PC-3 (cell line): ENCODE measurements around the gene TNPO3. TPM values are rescaled to one million over a fixed set of nuclear protein-coding genes. Genes with fewer than 3 reads are reported as not detected.

Source experiments
- ATAC-seq: fragments of 200-7000 bp; cut with Tn5 transposase; 2 replicates; pipeline ENCODE4 v1.9.1; 2020; ENCODE audit warnings: mild to moderate bottlenecking, moderate library complexity
- BruUV-seq: library from RNA; stranded (reverse); fragments of 400-500 nt; replicated peaks from 2 replicates; lab custom pipeline; 2021; lab: Mats Ljungman, UMichigan
- CTCF ChIA-PET: fragments of 300-600 bp; sonication (Branson Sonifier 250); formaldehyde crosslinking; loops from one replicate; lab custom pipeline; 2022; ENCODE audit warnings: antibody characterized with exemption; lab: Charles Lee
- POLR2A ChIA-PET: fragments of 300-600 bp; sonication (Branson Sonifier 250); formaldehyde crosslinking; loops from one replicate; lab custom pipeline; 2022; ENCODE audit warnings: antibody characterized with exemption; ENCODE audit not compliant: unreplicated experiment; lab: Charles Lee
- DNase-seq: peaks from one replicate; pipeline ENCODE4 v3.0.0-alpha.2; 2015
- H2AFZ ChIP-seq: fragments of 300-600 bp; sonication (generic); 2 replicates; pipeline ENCODE4 v1.6.0; 2016; ENCODE audit warnings: antibody characterized with exemption, low read length
- H3F3A ChIP-seq: fragments of 300-600 bp; sonication (generic); one replicate; pipeline ENCODE4 v1.6.0; 2017; ENCODE audit warnings: antibody characterized with exemption, low read length, control low read depth, mild to moderate bottlenecking; ENCODE audit not compliant: unreplicated experiment
- H3K27ac ChIP-seq: fragments of 300-600 bp; sonication (generic); 2 replicates; pipeline ENCODE4 v1.5.1; 2016; ENCODE audit warnings: mild to moderate bottlenecking, low read length
- H3K27me3 ChIP-seq: fragments of 300-600 bp; sonication (generic); 2 replicates; pipeline ENCODE4 v1.6.1; 2016; ENCODE audit warnings: low read length, mixed read lengths
- H3K36me3 ChIP-seq: fragments of 300-600 bp; sonication (generic); 2 replicates; pipeline ENCODE4 v1.6.1; 2016; ENCODE audit warnings: low read depth, mixed run types, low read length, mixed read lengths
- H3K4me1 ChIP-seq: fragments of 300-600 bp; sonication (generic); 2 replicates; pipeline ENCODE4 v1.5.1; 2016; ENCODE audit warnings: low read length; ENCODE audit not compliant: insufficient read depth
- H3K4me2 ChIP-seq: fragments of 300-600 bp; sonication (generic); 2 replicates; pipeline ENCODE4 v1.6.0; 2016; ENCODE audit warnings: low read length
- H3K4me3 ChIP-seq: fragments of 300-600 bp; sonication (generic); 2 replicates; pipeline ENCODE4 v1.5.1; 2016; ENCODE audit warnings: mild to moderate bottlenecking, low read length, mixed read lengths
- H3K79me2 ChIP-seq: fragments of 300-600 bp; sonication (generic); 2 replicates; pipeline ENCODE4 v1.6.1; 2017; ENCODE audit warnings: low read length, mixed read lengths
- H3K9ac ChIP-seq: fragments of 300-600 bp; sonication (generic); 2 replicates; pipeline ENCODE4 v1.6.0; 2016; ENCODE audit warnings: mild to moderate bottlenecking, low read length
- H3K9me2 ChIP-seq: fragments of 300-600 bp; sonication (generic); replicated peaks from 2 replicates; pipeline ENCODE4 v1.6.1; 2016; ENCODE audit warnings: mixed run types, low read length, mixed read lengths
- H3K9me3 ChIP-seq: fragments of 300-600 bp; sonication (generic); 2 replicates; pipeline ENCODE4 v1.6.1; 2016; ENCODE audit warnings: low read length, mixed read lengths
- H4K20me1 ChIP-seq: fragments of 300-600 bp; sonication (generic); 2 replicates; pipeline ENCODE4 v1.6.1; 2016; ENCODE audit warnings: low read length, mixed read lengths
- EZH2 ChIP-seq: fragments of 300-600 bp; sonication (generic); IDR thresholded peaks from one replicate; pipeline ENCODE4 v1.6.1; 2017; ENCODE audit warnings: antibody characterized with exemption, mild to moderate bottlenecking, low read length; ENCODE audit not compliant: unreplicated experiment
- EZH2phosphoT487 ChIP-seq: fragments of 300-600 bp; sonication (generic); IDR thresholded peaks from 2 replicates; pipeline ENCODE4 v1.6.1; 2018; ENCODE audit warnings: mild to moderate bottlenecking, antibody characterized with exemption, low read length, borderline replicate concordance
- intact Hi-C: fragments of 100-400 bp; cut with micrococcal nuclease; formaldehyde crosslinking; loops from 2 replicates; pipeline ENCODE4 v1.9.0; 2023
- total RNA-seq: library from RNA; depleted of rRNA; stranded (reverse); fragments of >200 nt; gene quantifications from 2 replicates; pipeline ENCODE4 v1.2.3, GENCODE V29; 2014
- TF ChIP-seq, protein P1 (sequence below): fragments of 300-600 bp; sonication (generic); conservative IDR thresholded peaks from 2 replicates; pipeline ENCODE4 v1.5.1; 2017; ENCODE audit warnings: antibody characterized with exemption, low read depth, mild to moderate bottlenecking, low read length

Gene TNPO3
- total RNA-seq, 1 experiment from 2014 or later, result 55.9 TPM

DNA sequence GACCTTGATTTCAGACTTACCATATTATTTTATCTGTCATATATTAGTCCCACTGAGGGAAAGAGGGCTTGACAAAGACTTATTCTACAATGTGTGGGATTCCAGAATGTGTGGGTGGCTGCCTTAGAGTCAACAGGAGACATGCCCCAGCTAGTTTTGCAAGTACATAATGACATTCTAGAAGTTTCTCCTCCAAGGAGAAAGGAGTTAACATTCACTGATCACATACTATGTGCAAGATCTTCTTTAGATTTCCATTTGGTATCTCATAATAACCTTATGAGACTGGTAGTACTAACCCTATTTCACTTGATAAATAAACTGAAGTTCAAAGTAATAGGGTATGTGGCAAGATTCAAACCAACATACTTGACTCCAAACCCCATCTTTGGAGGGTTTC, 92.0 kb downstream of the TNPO3 start:
- Histone ChIP-seq H3K36me3 (peaks cover 41% of the 10 kb centered on the region), H3K4me2 (no peak overlapping the region), H3K27ac (no peak overlapping the region), H2AFZ (no peak overlapping the region), H3K9ac (no peak overlapping the region), H3K4me1 (peaks cover 9% of the 10 kb centered on the region), H3K27me3 (no peaks in the 10 kb centered on the region), H3K4me3 (no peak overlapping the region), H3K9me3 (no peaks in the 10 kb centered on the region), H3F3A (peaks cover 8% of the 10 kb centered on the region), H4K20me1 (no peaks in the 10 kb centered on the region; the same call in 1 of the 2 replicates), H3K9me2 (no peaks in the 10 kb centered on the region), H3K79me2 (no peaks in the 10 kb centered on the region)
- BruUV-seq, result no TSS peak
- ATAC-seq (no peak), DNase-seq (no peak)
- ChIA-PET POLR2A (interaction anchor here (0.7 kb wide), 1 partner anchor 19 kb away, joined by 3 read pairs; no protein-coding TSS in a partner anchor), CTCF (no interaction called here)
- intact Hi-C loops, result no loop called here
- TF ChIP-seq EZH2, result no peak

DNA sequence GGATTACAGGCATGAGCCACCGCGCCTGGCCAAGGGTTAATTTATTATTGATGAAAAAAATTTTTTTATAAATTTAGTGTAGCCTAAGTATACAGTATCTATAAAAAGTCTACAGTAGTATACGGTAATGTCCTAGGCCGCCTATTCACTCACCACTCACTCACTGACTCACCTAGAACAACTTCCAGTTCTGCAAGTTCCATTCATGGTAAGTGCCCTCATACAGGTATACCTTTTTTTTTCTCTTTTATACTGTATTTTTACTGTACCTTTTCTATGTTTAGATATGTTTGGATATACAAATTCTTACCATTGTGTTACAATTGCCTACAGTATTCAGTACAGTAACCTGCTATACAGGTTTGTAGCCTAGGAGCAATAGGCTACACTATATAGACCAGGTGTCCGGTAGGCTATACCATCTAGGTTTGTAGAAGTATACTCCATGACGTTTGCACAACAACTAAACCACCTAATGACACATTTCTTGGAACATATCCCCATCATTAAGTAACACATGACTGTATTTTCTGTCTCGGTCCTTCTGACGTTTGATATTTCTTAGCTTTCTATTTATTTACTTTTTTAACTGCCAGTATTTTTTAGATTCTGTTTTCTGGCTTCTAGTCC, 93.8 kb downstream of the TNPO3 start:
- ATAC-seq (peak; percentile 94), DNase-seq (peak; percentile 77)
- CTCF ChIA-PET, result no interaction called here
- Histone ChIP-seq H3K4me1 (peaks cover 9% of the 10 kb centered on the region), H4K20me1 (no peaks in the 10 kb centered on the region; the same call in 1 of the 2 replicates), H3K4me2 (0 out of 2 replicates have a peak overlapping the region, but pooled peaks have one; percentile 40), H3K9me3 (no peaks in the 10 kb centered on the region), H3K36me3 (peaks cover 41% of the 10 kb centered on the region), H3F3A (peaks cover 8% of the 10 kb centered on the region), H3K27me3 (no peaks in the 10 kb centered on the region), H3K27ac (peak overlapping the region; percentile 74), H3K4me3 (no peak overlapping the region), H2AFZ (no peak overlapping the region), H3K9me2 (no peaks in the 10 kb centered on the region), H3K9ac (no peak overlapping the region), H3K79me2 (no peaks in the 10 kb centered on the region)
- intact Hi-C loops, result no loop called here
- POLR2A ChIA-PET, result no interaction called here
- no TSS peak for BruUV-seq
- TF ChIP-seq EZH2 (no peak), EZH2phosphoT487 (no peak)
- TF ChIP-seq, protein P1, sequence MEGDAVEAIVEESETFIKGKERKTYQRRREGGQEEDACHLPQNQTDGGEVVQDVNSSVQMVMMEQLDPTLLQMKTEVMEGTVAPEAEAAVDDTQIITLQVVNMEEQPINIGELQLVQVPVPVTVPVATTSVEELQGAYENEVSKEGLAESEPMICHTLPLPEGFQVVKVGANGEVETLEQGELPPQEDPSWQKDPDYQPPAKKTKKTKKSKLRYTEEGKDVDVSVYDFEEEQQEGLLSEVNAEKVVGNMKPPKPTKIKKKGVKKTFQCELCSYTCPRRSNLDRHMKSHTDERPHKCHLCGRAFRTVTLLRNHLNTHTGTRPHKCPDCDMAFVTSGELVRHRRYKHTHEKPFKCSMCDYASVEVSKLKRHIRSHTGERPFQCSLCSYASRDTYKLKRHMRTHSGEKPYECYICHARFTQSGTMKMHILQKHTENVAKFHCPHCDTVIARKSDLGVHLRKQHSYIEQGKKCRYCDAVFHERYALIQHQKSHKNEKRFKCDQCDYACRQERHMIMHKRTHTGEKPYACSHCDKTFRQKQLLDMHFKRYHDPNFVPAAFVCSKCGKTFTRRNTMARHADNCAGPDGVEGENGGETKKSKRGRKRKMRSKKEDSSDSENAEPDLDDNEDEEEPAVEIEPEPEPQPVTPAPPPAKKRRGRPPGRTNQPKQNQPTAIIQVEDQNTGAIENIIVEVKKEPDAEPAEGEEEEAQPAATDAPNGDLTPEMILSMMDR, result no peak

DNA sequence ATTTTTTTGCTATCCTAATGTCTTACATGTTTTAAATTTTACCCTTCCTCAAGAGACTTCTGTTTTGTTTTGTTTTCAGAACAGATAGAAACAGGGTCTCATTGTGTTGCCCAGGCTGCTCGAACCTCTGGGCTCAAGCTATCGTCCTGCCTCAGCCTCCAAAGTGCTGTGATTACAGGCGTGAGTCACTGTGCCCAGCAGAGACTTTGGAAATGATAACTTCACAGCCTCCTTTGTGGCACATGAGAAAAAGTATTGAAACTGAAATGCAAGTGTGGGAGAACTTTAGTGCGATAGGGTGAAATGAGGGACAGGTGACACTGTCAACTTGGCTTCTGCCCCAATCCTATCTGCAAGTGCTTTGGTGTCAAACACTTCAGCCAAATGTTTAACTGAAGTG, 95.6 kb downstream of the TNPO3 start:
- H3K27ac ChIP-seq, result no peak overlapping the region
- H4K20me1 ChIP-seq, result no peaks in the 10 kb centered on the region; the same call in 1 of the 2 replicates
- TF ChIP-seq EZH2 (no peak), EZH2phosphoT487 (no peak)
- TF ChIP-seq, protein P1, result no peak
- peaks cover 9% of the 10 kb centered on the region for H3K4me1 ChIP-seq
- no TSS peak for BruUV-seq
- H3K79me2 ChIP-seq, result no peaks in the 10 kb centered on the region
- H3K27me3 ChIP-seq, result no peaks in the 10 kb centered on the region
- CTCF ChIA-PET, result no interaction called here
- H3K9me3 ChIP-seq, result no peaks in the 10 kb centered on the region
- H2AFZ ChIP-seq, result no peak overlapping the region
- POLR2A ChIA-PET, result no interaction called here
- no peak for DNase-seq
- H3K4me2 ChIP-seq, result no peak overlapping the region
- no peak overlapping the region for H3K4me3 ChIP-seq
- ATAC-seq, result no peak
- intact Hi-C loops, result no loop called here
- H3K36me3 ChIP-seq, result peaks cover 34% of the 10 kb centered on the region
- H3F3A ChIP-seq, result peaks cover 3% of the 10 kb centered on the region
- no peaks in the 10 kb centered on the region for H3K9me2 ChIP-seq
- H3K9ac ChIP-seq, result no peak overlapping the region
